HepG2 (cell line): ENCODE results near the gene WTAP. TPM values are rescaled to one million over a fixed set of nuclear protein-coding genes. Genes with fewer than 3 reads are reported as not detected.

ENCODE experiments used
- CREB3 ChIP-seq: sonication (generic); formaldehyde crosslinking; IDR thresholded peaks from 2 replicates; pipeline ENCODE4 v1.5.0; 2020; ENCODE audit warnings: missing genetic modification reagents
- CSRNP1 ChIP-seq: sonication (generic); formaldehyde crosslinking; IDR thresholded peaks from 2 replicates; pipeline ENCODE4 v1.8.1; 2023; ENCODE audit warnings: mild to moderate bottlenecking, missing genetic modification reagents
- FOXO1 ChIP-seq: sonication (generic); formaldehyde crosslinking; IDR thresholded peaks from 2 replicates; pipeline ENCODE4 v1.4.0; 2020; ENCODE audit warnings: missing genetic modification reagents
- HIVEP1 ChIP-seq: sonication (generic); formaldehyde crosslinking; IDR thresholded peaks from 2 replicates; pipeline ENCODE4 v1.4.0; 2020; ENCODE audit warnings: mild to moderate bottlenecking, missing genetic modification reagents
- HNRNPH1 ChIP-seq: fragments of 200-400 bp; formaldehyde crosslinking; optimal IDR thresholded peaks from 2 replicates; pipeline ENCODE3; 2017; ENCODE audit warnings: mild to moderate bottlenecking, low read depth, low read length
- MLXIP ChIP-seq: sonication (generic); formaldehyde crosslinking; IDR thresholded peaks from 2 replicates; pipeline ENCODE4 v1.9.0; 2021; ENCODE audit warnings: missing genetic modification reagents, borderline replicate concordance
- NCOA5 ChIP-seq: sonication (generic); formaldehyde crosslinking; IDR thresholded peaks from 2 replicates; pipeline ENCODE4 v1.4.0; 2020; ENCODE audit warnings: missing genetic modification reagents
- NR1H2 ChIP-seq: sonication (generic); formaldehyde crosslinking; IDR thresholded peaks from 2 replicates; pipeline ENCODE4 v1.8.1; 2022; ENCODE audit warnings: low read depth, missing genetic modification reagents, borderline replicate concordance
- PRMT3 ChIP-seq: sonication (generic); formaldehyde crosslinking; IDR thresholded peaks from 2 replicates; pipeline ENCODE4 v1.8.1; 2022; ENCODE audit warnings: low read depth, mild to moderate bottlenecking, moderate library complexity, missing genetic modification reagents, borderline replicate concordance
- UBTF ChIP-seq: sonication (generic); formaldehyde crosslinking; IDR thresholded peaks from 2 replicates; pipeline ENCODE4 v1.4.0; 2020; ENCODE audit warnings: mild to moderate bottlenecking, missing genetic modification reagents
- ZNF317 ChIP-seq: sonication (generic); formaldehyde crosslinking; IDR thresholded peaks from 2 replicates; pipeline ENCODE4 v1.5.0; 2020; ENCODE audit warnings: mild to moderate bottlenecking, missing genetic modification reagents
- ZNF468 ChIP-seq: sonication (generic); formaldehyde crosslinking; IDR thresholded peaks from 2 replicates; pipeline ENCODE4 v1.8.0; 2022; ENCODE audit warnings: mild to moderate bottlenecking, moderate library complexity, missing genetic modification reagents
- ZNF552 ChIP-seq: sonication (generic); formaldehyde crosslinking; IDR thresholded peaks from 2 replicates; pipeline ENCODE4 v1.9.0; 2022; ENCODE audit warnings: missing genetic modification reagents, mild to moderate bottlenecking, borderline replicate concordance
- ZXDC ChIP-seq: sonication (generic); formaldehyde crosslinking; IDR thresholded peaks from 2 replicates; pipeline ENCODE4 v1.5.0; 2020; ENCODE audit warnings: mild to moderate bottlenecking, missing genetic modification reagents
- polyA plus RNA-seq, 8 experiments: library from polyadenylated mRNA; depleted of rRNA in 3 of 8; stranded (reverse) in 7 of 8; unstranded in 1 of 8; fragments of >200 nt; fragmentation: Illumina TruSeq in 4 of 8; extraction: Trizol in 4 of 8; gene quantifications; 2 replicates each; pipeline versions ENCODE4 v1.2.1 to v1.2.3, GENCODE V29; 2011 to 2016; ENCODE audit warnings: low read depth in 4 of 8, missing spikeins in 1 of 8, mixed read lengths in 1 of 8; ENCODE audit not compliant: insufficient read depth in 1 of 8
- total RNA-seq, 5 experiments: library from RNA; depleted of rRNA; stranded (reverse); fragments of >200 nt; fragmentation: Illumina TruSeq; extraction: Trizol; gene quantifications; 2 replicates each; pipeline ENCODE4 v1.2.3, GENCODE V29; 2016; ENCODE audit warnings: low read depth in 1 of 5

The WTAP gene
- total and polyA plus RNA-seq, 2 of the 13 experiments (the other 11 are each of a cell fraction or from before 2014, with no cell fraction given): 31.6 to 167 TPM

GRCh38 chr6:159761873-159762680 lies 34.8 kb downstream of the WTAP start, which contains the start of gene ACAT2 (continued):
- TF ChIP-seq CSRNP1 (CRISPR knock-in tag): peak; percentile 92
- peak; percentile 75 for TF ChIP-seq UBTF (CRISPR knock-in tag)
- peak; percentile 65 for TF ChIP-seq FOXO1
- no peak; the same call in none of the 2 replicates for TF ChIP-seq ZXDC (CRISPR knock-in tag)
- peak; percentile 18; the same call in 1 of the 2 replicates for TF ChIP-seq ZNF552 (CRISPR knock-in tag)
- TF ChIP-seq NR1H2 (CRISPR knock-in tag): no peak
- TF ChIP-seq CREB3 (CRISPR knock-in tag): peak; percentile 76; the same call in 1 of the 2 replicates
- no peak for TF ChIP-seq MLXIP (CRISPR knock-in tag)
- peak; percentile 91; the same call in 1 of the 2 replicates for TF ChIP-seq PRMT3 (CRISPR knock-in tag)
- TF ChIP-seq HNRNPH1: no peak
- TF ChIP-seq HIVEP1 (CRISPR knock-in tag): peak; percentile 83; the same call in 1 of the 2 replicates
- TF ChIP-seq ZNF317 (CRISPR knock-in tag): peak; percentile 92
- TF ChIP-seq NCOA5 (CRISPR knock-in tag): peak; percentile 89; the same call in 1 of the 2 replicates
- no peak for TF ChIP-seq ZNF468 (CRISPR knock-in tag)
